ENCODE data around the gene NVL. TPM values are rescaled to one million over a fixed set of nuclear protein-coding genes. Genes with fewer than 3 reads are reported as not detected.
A peak's percentile ranks its signal among the peaks of the same experiment; 100 is the strongest.

NVL gene
- total and polyA plus RNA-seq, 2 donors from 2014 or later = 16.3 to 24.0 TPM

- no peaks in the 10 kb centered on the region for H3K27me3 ChIP-seq (ENCODE audit: control insufficient read depth, insufficient read depth, low read length)
- H3K9ac ChIP-seq (ENCODE audit: low read length in 3 of 3) = peak within 1 kb of the TSS; percentile 35 to 87 (median 80)
- no peaks in the 10 kb centered on the region for H3K36me3 ChIP-seq (ENCODE audit: control insufficient read depth in 2 of 3, insufficient read depth in 3 of 3, low read length in 3 of 3)
- intact Hi-C loops (cut with DNase I) = no loop called here
- FAIRE-seq = no peak
- no peaks in the 10 kb centered on the region for H3K9me3 ChIP-seq (ENCODE audit: control insufficient read depth in 2 of 3, insufficient read depth in 1 of 3, low read length in 3 of 3)
- peaks cover 0 to 5% (median 4%) of the 10 kb centered on the region in 3 donors for H3K4me1 ChIP-seq (ENCODE audit: control insufficient read depth in 2 of 3, insufficient read depth in 2 of 3, low read depth in 1 of 3, low read length in 3 of 3)
- H3K4me3 ChIP-seq (ENCODE audit: low read length in 3 of 3) = peak within 1 kb of the TSS; percentile 68 to 74 (median 73)
- peak; percentile 90 to 95 (median 93) for DNase-seq
- TF ChIP-seq CTCF (IDR thresholded peaks at IDR 0.05; ENCODE audit: borderline replicate concordance, extremely low read depth, insufficient read depth) = no peak
- H3K27ac ChIP-seq (ENCODE audit: low read depth in 2 of 2, low read length in 2 of 2) = peak within 1 kb of the TSS; percentile 88 to 94
Measured at GRCh38 chr1:224182866-224183590, 146.9 kb downstream of the NVL start, which contains the start of gene DEGS1. DEGS1 (plus strand) TSS chr1:224183240; CDS start chr1:224183337, 97 bp downstream.

- H3K9me3 ChIP-seq (ENCODE audit: control insufficient read depth in 2 of 3, insufficient read depth in 1 of 3, low read length in 3 of 3) = no peaks in the 10 kb centered on the region
- H3K27me3 ChIP-seq (ENCODE audit: control insufficient read depth, insufficient read depth, low read length) = no peaks in the 10 kb centered on the region
- no peak for TF ChIP-seq CTCF (IDR thresholded peaks at IDR 0.05; ENCODE audit: borderline replicate concordance, extremely low read depth, insufficient read depth)
- DNase-seq = peak in 1 of 5 donors; percentile 53
- H3K4me1 ChIP-seq (ENCODE audit: control insufficient read depth in 2 of 3, insufficient read depth in 2 of 3, low read depth in 1 of 3, low read length in 3 of 3) = peaks cover 0 to 5% (median 4%) of the 10 kb centered on the region in 3 donors
- peak overlapping the region in 2 of 3 donors; percentile 35 to 80 for H3K9ac ChIP-seq (ENCODE audit: low read length in 3 of 3)
- H3K4me3 ChIP-seq (ENCODE audit: low read length in 3 of 3) = peak overlapping the region; percentile 61 to 68 (median 68)
- no peak for FAIRE-seq
- intact Hi-C loops (cut with DNase I) = no loop called here
- peak overlapping the region; percentile 88 to 94 for H3K27ac ChIP-seq (ENCODE audit: low read depth in 2 of 2, low read length in 2 of 2)
- H3K36me3 ChIP-seq (ENCODE audit: control insufficient read depth in 2 of 3, insufficient read depth in 3 of 3, low read length in 3 of 3) = no peaks in the 10 kb centered on the region
Measured at GRCh38 chr1:224182057-224182865, 147.7 kb downstream of the NVL start.

GRCh38 chr1:224181453-224181810, 148.5 kb downstream of the NVL start:
- FAIRE-seq = no peak
- no peak overlapping the region for H3K27ac ChIP-seq (ENCODE audit: low read depth in 2 of 2, low read length in 2 of 2)

More at GRCh38 chr1:224181453-224181810, 148.5 kb downstream of the NVL start:
- no peak overlapping the region for H3K9ac ChIP-seq (ENCODE audit: low read length in 3 of 3)
- DNase-seq = no peak
- H3K27me3 ChIP-seq (ENCODE audit: control insufficient read depth, insufficient read depth, low read length) = no peaks in the 10 kb centered on the region
- no peaks in the 10 kb centered on the region for H3K9me3 ChIP-seq (ENCODE audit: control insufficient read depth in 2 of 3, insufficient read depth in 1 of 3, low read length in 3 of 3)
- peaks cover 0 to 5% (median 4%) of the 10 kb centered on the region in 3 donors for H3K4me1 ChIP-seq (ENCODE audit: control insufficient read depth in 2 of 3, insufficient read depth in 2 of 3, low read depth in 1 of 3, low read length in 3 of 3)
- no peak for TF ChIP-seq CTCF (IDR thresholded peaks at IDR 0.05; ENCODE audit: borderline replicate concordance, extremely low read depth, insufficient read depth)
- intact Hi-C loops (cut with DNase I) = no loop called here
- H3K36me3 ChIP-seq (ENCODE audit: control insufficient read depth in 2 of 3, insufficient read depth in 3 of 3, low read length in 3 of 3) = no peaks in the 10 kb centered on the region
- H3K4me3 ChIP-seq (ENCODE audit: low read length in 3 of 3) = no peak overlapping the region
